GM18502 (cell line): Measurements from ENCODE around the gene MADD.

Experiments used
- ATAC-seq: cut with Tn5 transposase; IDR thresholded peaks from one replicate; pipeline ENCODE4 v1.9.1; 2021; ENCODE audit warnings: mild to moderate bottlenecking; ENCODE audit not compliant: unreplicated experiment, poor library complexity

Gene MADD

DNA sequence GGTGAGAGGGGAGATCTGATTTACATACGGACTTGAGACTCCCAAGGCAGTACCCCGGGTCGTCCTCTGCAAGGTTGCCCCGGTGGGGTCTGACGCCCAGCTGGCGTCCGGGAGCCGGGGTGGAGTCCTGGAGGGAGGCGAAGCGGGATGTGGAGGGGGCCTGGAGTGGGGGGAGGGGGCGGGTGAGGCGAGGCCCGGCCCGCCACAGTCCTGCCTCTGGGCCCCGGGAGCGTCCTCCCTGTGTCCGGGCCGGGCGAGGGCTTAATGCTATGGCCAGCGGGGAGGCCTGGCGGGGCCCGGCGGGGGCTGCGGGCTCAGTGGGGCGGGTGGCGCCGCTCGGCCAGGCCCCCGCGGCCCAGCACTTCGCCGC lies 85.0 kb downstream of the MADD start:
- ATAC-seq, result no peak

DNA sequence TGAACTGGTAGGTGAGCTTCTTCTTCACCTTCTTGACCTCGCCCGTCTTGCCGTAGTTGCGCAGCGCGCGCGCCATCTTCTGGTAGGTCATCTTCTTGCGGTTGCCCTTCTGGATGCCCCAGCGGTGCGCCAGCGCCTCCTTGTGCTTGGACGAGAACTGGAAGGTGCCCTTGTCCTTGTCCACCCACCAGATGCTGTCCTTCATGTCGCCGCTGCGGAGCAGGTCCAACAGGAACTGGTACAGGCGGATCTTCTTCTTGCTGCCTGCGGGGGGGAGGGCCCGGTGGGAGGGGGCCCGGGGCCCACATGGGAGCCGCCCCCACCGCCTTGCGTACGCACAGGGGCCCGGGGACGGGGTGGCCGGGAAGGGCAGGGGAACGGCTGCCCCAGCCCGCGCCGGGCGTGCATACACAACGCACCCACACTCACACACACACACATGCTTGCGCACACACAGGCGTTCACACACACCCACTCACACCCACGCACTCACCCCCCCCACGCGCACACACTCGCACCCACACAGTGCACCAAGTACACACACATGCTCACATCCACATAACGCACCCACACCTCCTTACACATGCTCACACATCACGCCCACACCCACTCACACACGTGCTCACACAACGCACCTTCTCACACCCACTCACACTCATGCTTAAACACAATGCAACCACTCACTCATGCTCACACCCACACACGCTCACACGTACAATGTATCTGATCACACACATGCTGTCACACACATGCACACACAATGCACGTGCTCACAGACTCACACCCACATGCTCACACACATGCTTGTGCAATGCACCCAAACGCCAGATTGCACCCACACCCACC lies 85.6 kb downstream of the MADD start:
- no peak for ATAC-seq

- ATAC-seq, result no peak
Observed at GRCh38 chr11:47356129-47356997, 86.4 kb downstream of the MADD start.

GRCh38 chr11:47356998-47357329 lies 87.0 kb downstream of the MADD start:
- ATAC-seq, result no peak

DNA sequence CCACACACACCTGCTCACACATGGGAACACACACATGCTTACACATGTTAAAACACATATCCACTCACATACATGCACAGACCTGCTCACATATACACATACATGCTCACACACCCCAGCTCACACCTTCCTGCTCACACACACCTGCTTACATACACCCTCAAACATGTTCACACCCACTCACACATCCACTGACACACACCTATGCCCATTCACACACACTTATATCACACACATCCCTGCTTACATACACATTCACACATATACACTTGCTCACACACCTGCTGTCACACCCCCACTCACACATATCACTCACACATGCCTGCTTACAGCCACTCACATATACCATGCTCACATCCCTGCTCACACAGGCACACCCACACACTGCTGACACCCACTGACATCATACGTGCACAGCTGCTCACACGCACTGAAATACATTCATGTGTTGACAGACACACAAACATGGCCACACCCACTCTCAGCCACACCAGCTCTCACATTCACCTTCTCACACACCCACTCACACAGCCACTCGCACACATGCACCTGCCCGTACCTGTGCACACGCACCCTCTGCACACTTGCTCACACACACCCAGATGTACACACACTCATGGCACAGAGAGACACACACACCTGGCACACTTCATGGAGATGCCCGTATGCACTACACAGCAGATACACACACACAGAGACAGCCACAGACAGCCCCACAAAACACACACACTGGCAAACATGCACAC lies 88.2 kb downstream of the MADD start:
- no peak for ATAC-seq

GRCh38 chr11:47358731-47359051 lies 88.8 kb downstream of the MADD start:
- no peak for ATAC-seq

GRCh38 chr11:47359162-47359561 lies 89.2 kb downstream of the MADD start:
- ATAC-seq, result no peak

- ATAC-seq, result no peak
Observed at GRCh38 chr11:47359586-47359985, 89.7 kb downstream of the MADD start.

GRCh38 chr11:47360341-47360740 lies 90.4 kb downstream of the MADD start:
- ATAC-seq, result no peak

DNA sequence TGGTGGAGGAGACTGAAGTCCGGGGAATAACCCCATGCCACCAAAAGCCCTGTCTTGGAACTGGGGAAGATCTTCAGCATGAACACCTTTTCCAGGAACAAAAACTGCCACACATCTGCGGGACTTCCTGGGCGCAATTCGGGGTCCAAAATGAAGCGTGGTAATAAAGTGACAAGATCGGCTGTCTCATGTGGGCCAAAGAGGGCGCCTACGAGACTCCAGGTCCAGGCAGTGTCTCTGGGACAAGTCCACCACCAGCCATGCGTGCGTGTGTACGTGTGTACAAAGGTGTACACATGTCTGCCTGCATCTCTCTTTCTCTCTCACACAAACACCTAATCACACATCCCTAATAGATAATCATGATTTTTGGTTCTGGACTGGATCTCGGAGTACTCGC lies 91.5 kb downstream of the MADD start:
- ATAC-seq, result no peak

DNA sequence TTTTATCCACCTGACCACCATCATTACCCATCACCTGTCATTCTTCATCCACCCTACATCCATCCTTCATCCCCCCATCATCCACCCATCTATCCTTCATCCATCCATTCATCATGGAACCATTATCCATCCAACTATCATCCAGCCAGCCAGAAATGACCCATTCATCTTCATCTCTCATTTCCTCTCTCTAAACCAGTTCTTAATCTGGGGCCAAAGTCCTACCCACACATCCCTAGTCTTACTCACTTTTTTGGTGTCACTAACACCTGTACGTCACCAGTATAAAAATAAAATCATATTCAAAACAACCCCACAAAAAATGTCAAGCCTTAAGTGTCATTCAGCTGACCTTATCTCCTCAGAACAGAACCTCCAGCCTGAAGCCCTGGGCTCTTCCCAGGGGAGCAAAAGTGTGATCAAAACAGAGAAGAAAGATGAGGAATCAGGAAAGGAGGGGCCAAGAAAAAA lies 96.1 kb downstream of the MADD start:
- no peak for ATAC-seq

- no peak for ATAC-seq
Observed at GRCh38 chr11:47369676-47370075, 99.7 kb downstream of the MADD start.

DNA sequence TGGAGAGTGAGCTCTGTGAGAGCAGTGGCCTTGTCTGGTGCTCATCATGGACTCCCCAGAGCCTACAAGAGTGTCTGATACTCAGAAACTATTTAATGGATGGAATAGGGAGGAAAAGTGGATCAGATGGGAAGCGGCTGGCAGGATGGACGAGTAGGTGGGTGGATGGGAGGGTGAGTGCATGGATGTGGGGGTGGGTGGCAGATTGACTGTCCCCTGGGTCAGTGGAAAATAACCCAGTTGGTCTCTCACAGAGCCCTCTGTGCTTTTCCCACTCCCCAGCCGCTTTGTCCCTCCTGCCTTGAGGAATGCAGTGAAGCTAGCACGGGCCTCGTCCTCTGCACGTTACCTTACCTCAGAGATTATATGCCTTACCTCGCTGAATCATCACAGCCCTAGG lies 102.5 kb downstream of the MADD start:
- no peak for ATAC-seq

DNA sequence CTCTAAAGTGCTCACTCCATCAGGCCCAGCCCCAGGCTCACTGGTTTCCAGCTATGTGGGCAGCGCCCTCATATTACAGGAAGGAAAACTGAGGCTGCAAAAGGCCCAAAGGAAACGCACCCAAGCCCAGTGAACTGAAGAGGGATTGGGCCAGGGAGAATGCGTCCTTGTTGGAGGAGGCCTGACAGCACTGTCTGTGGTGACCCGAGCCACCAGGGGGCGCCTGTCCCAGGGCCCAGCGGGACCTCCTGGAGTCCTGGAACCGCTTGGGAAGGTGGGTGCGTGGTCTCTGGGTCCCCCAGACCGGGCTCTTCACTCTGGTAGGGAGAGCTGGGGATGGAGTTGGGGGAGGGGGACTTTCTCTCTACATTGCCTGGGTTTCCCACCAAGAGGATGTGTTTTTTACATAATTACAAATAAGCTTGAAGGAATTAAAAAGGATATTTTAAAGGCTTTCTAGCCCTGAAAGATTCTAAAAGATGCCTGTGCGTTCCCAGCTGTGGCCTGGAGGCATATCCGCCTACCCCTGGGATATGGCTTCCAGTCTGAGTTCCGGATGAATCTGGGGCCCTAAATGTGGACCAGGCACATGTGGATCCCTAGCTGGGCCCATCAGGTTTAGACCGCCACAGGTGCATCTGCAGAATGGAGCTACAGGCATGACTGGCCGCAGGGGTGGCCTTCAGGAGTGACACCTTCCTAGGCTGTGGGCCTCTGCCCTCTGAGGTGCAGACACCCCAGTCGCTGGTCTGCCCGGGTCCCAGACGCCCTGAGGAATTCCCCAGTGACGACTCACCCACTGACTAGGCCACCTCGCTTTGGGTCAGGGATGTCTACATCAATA lies 104.2 kb downstream of the MADD start:
- ATAC-seq, result peak; percentile 39

- ATAC-seq, result no peak
Observed at GRCh38 chr11:47374720-47375019, 104.7 kb downstream of the MADD start.

- ATAC-seq, result no peak
Observed at GRCh38 chr11:47375020-47375419, 105.1 kb downstream of the MADD start.

GRCh38 chr11:47375546-47376085 lies 105.7 kb downstream of the MADD start:
- no peak for ATAC-seq

DNA sequence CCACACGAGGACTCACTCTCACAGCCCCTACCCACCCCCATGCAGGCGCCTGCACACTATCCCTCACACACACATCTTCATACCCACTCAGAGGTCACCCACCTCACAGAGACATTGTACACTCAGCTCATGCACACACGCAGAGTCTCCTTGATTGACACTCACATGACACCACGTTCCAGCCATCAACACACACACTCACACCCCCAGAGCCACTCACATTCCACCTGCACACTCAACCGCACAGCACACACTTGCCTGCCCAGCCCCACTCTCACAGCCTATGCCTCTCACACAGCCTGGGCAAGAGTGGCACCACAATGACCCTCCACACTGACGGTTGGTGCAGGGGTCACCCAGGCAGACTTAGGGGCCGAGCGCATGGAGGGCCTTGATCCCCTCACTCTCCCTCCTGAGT lies 106.2 kb downstream of the MADD start:
- no peak for ATAC-seq

DNA sequence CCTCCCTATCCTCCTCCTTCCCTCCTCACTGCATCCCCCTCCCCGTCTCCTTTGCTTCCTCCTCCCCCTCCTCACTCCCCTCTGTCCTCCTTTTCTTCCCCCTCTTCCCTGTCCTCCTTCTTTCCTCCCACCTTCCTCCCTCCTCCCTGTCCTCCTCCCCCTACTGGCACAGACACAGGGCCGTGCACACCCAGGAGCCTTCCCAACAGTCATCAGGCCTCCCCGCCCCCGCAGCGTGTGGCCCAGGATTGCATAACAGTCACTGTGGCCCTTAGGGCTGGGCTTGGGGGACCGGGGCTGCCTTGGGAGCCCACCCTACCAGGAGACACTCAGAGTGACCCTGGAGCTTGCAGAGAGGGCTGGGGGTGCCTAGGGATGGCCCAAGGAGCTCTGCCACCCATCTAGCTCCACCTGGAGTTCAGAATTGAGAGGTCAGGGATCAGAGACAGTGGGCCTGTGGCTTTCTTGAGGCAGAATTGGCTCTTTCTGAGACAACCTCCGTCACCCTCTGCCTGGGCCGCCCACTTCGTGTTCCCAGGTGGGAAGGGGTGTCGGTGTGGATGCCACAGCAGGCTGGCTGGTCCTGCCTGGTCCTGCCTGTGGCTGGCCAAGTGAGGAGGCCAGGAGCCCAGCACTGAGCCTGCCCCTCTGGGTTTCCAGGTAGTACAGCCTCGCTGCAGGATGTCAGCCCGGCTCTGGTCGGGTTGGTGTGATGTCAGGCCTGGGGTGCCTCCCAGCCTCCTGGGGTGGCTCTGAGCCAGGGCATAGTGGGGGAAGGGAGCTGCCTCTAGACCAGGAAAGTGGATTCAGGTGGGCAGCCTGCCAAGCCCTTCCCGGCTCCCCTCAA lies 106.8 kb downstream of the MADD start:
- no peak for ATAC-seq
